Activated CD8-positive, alpha-beta T cell treated with anti-CD3 and anti-CD28 coated beads for 36 hours (primary cell): ENCODE results near the gene CYP2S1. TPM values are rescaled to one million over a fixed set of nuclear protein-coding genes. Genes with fewer than 3 reads are reported as not detected.

Experiments used
- ATAC-seq: fragments of 200-7000 bp; cut with Tn5 transposase; one replicate; pipeline ENCODE4 v1.10.0; 2021; ENCODE audit warnings: mild to moderate bottlenecking, moderate library complexity
- CTCF ChIA-PET: fragments of 350-600 bp; sonication (Branson Sonifier 250); formaldehyde crosslinking; loops from one replicate; lab custom pipeline; 2021; ENCODE audit warnings: antibody characterized with exemption; lab: Charles Lee
- POLR2A ChIA-PET: fragments of 350-600 bp; sonication (Branson Sonifier 250); formaldehyde crosslinking; loops from one replicate; lab custom pipeline; 2021; ENCODE audit warnings: antibody characterized with exemption; lab: Charles Lee
- DNase-seq: peaks from one replicate; pipeline ENCODE4 v3.0.0-alpha.2; 2020
- H3K27ac Mint-ChIP-seq: one replicate; pipeline ENCODE4 v1.8.0; 2021; ENCODE audit warnings: mild to moderate bottlenecking, mixed read lengths
- H3K27me3 Mint-ChIP-seq: one replicate; pipeline ENCODE4 v1.8.0; 2021; ENCODE audit warnings: mixed read lengths
- H3K36me3 Mint-ChIP-seq: one replicate; pipeline ENCODE4 v1.8.0; 2021; ENCODE audit warnings: low read depth, mixed read lengths
- H3K4me1 Mint-ChIP-seq: one replicate; pipeline ENCODE4 v1.8.0; 2021; ENCODE audit warnings: low read depth, mixed read lengths
- H3K4me3 Mint-ChIP-seq: one replicate; pipeline ENCODE4 v1.8.0; 2021; ENCODE audit warnings: mild to moderate bottlenecking, moderate library complexity, mixed read lengths
- H3K9me3 Mint-ChIP-seq: one replicate; pipeline ENCODE4 v1.8.0; 2021; ENCODE audit warnings: mixed read lengths
- CTCF ChIP-seq: fragments of 200-600 bp; IDR thresholded peaks from one replicate; pipeline ENCODE4 v1.8.0; 2022; ENCODE audit warnings: antibody characterized with exemption, mild to moderate bottlenecking
- intact Hi-C: fragments of 100-400 bp; cut with micrococcal nuclease; formaldehyde crosslinking; loops from one replicate; pipeline ENCODE4 v1.10.0; 2022
- total RNA-seq, 2 experiments: library from RNA; stranded (reverse); gene quantifications; one replicate each; pipeline ENCODE4 v1.2.3, GENCODE V29; 2021

Gene CYP2S1
- total RNA-seq, 2 experiments from 2014 or later = not detected

GRCh38 chr19:41230067-41230857 lies 37.2 kb downstream of the CYP2S1 start:
- DNase-seq (no peak), ATAC-seq (no peak)
- ChIA-PET CTCF (no interaction called here), POLR2A (no interaction called here)
- no peak for TF ChIP-seq CTCF
- intact Hi-C loops = no loop called here
- no peak overlapping the region for H3K27ac Mint-ChIP-seq
- no peaks in the 10 kb centered on the region for H3K36me3 Mint-ChIP-seq
- no peaks in the 10 kb centered on the region for H3K9me3 Mint-ChIP-seq
- no peak overlapping the region for H3K4me3 Mint-ChIP-seq
- peaks cover 19% of the 10 kb centered on the region for H3K4me1 Mint-ChIP-seq
- H3K27me3 Mint-ChIP-seq = peaks cover 9% of the 10 kb centered on the region

- ATAC-seq (no peak), DNase-seq (no peak)
- POLR2A ChIA-PET = no interaction called here
- Mint-ChIP-seq H3K36me3 (no peaks in the 10 kb centered on the region), H3K27me3 (peaks cover 3% of the 10 kb centered on the region), H3K4me1 (peaks cover 3% of the 10 kb centered on the region), H3K27ac (no peak overlapping the region), H3K4me3 (no peak overlapping the region), H3K9me3 (no peaks in the 10 kb centered on the region)
- CTCF ChIA-PET = interaction anchor here (1.1 kb wide), 1 partner anchor 30 kb away, joined by 3 read pairs; no protein-coding TSS in a partner anchor
- intact Hi-C loops = no loop called here
- no peak for TF ChIP-seq CTCF
Observed at GRCh38 chr19:41232686-41233085, 39.7 kb downstream of the CYP2S1 start.

GRCh38 chr19:41233748-41234240 lies 40.8 kb downstream of the CYP2S1 start:
- no peak for ATAC-seq
- Mint-ChIP-seq H3K27me3 (no peaks in the 10 kb centered on the region), H3K9me3 (no peaks in the 10 kb centered on the region), H3K4me3 (no peak overlapping the region), H3K36me3 (no peaks in the 10 kb centered on the region), H3K27ac (no peak overlapping the region), H3K4me1 (no peaks in the 10 kb centered on the region)
- DNase-seq = no peak
- intact Hi-C loops = no loop called here
- POLR2A ChIA-PET = no interaction called here
- CTCF ChIA-PET = no interaction called here
- no peak for TF ChIP-seq CTCF

GRCh38 chr19:41234512-41235168 lies 41.6 kb downstream of the CYP2S1 start:
- intact Hi-C loops = no loop called here

More at GRCh38 chr19:41234512-41235168, 41.6 kb downstream of the CYP2S1 start:
- no peak overlapping the region for H3K4me3 Mint-ChIP-seq
- DNase-seq (no peak), ATAC-seq (no peak)
- no peaks in the 10 kb centered on the region for H3K4me1 Mint-ChIP-seq
- H3K27ac Mint-ChIP-seq = no peak overlapping the region
- H3K9me3 Mint-ChIP-seq = no peaks in the 10 kb centered on the region
- no peak for TF ChIP-seq CTCF
- no peaks in the 10 kb centered on the region for H3K27me3 Mint-ChIP-seq
- H3K36me3 Mint-ChIP-seq = no peaks in the 10 kb centered on the region
- CTCF ChIA-PET = no interaction called here
- POLR2A ChIA-PET = interaction anchor here (0.8 kb wide), 1 partner anchor 29 kb away, joined by 4 read pairs; the partner anchor contains the start of gene HNRNPUL1
